ENCODE measurements around the gene ASCC1. TPM values are rescaled to one million over a fixed set of nuclear protein-coding genes. Genes with fewer than 3 reads are reported as not detected.

ASCC1 gene
- total and polyA plus RNA-seq, 2 of the 13 experiments (the other 11 are each of a cell fraction or from before 2014, with no cell fraction given), result 21.6 to 30.1 TPM

DNA sequence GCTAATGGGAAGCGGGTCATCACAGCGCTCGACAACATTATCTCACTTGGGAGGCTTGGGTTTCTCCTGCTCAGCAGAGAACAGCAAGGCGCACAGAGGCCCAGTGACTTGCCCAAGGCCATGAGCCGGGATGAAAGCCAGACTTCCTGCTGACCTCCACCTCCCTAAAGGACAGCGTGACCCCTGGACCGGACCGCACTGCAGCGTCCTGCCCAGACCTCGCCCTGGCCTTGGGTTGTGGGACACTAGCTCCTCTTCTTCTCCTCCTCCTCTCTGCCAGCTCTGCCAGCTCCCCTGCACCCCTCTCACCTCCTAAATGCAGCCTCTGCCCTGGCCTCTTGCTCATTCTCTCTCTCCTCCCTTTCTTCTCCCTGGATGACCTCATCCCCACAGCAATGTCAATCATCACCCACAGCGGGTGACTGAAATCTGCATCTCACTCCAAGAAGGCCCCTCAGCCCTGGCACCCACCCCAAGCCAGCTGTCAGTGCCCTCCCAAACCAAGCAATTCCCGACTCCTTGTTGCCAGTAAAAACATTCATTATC, 147.1 kb downstream of the ASCC1 start (continued):
- TF ChIP-seq, protein P1, sequence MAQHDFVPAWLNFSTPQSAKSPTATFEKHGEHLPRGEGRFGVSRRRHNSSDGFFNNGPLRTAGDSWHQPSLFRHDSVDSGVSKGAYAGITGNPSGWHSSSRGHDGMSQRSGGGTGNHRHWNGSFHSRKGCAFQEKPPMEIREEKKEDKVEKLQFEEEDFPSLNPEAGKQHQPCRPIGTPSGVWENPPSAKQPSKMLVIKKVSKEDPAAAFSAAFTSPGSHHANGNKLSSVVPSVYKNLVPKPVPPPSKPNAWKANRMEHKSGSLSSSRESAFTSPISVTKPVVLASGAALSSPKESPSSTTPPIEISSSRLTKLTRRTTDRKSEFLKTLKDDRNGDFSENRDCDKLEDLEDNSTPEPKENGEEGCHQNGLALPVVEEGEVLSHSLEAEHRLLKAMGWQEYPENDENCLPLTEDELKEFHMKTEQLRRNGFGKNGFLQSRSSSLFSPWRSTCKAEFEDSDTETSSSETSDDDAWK (CRISPR knock-in tag; IDR thresholded peaks at IDR 0.05), result no peak
- TF ChIP-seq SRSF4 (IDR thresholded peaks at IDR 0.05; ENCODE audit: low read depth, low read length, poor library complexity, severe bottlenecking) (no peak), ZNF773 (CRISPR knock-in tag; IDR thresholded peaks at IDR 0.05; ENCODE audit: borderline replicate concordance) (no peak), ZFY (CRISPR knock-in tag; IDR thresholded peaks at IDR 0.05) (peak; percentile 48; the same call in 1 of the 2 replicates), ZBTB21 (CRISPR knock-in tag; IDR thresholded peaks at IDR 0.05) (no peak), SP1 (IDR thresholded peaks at IDR 0.05) (no peak), SP1 (CRISPR knock-in tag; IDR thresholded peaks at IDR 0.05) (no peak), MATR3 (CRISPR knock-in tag; IDR thresholded peaks at IDR 0.05) (no peak), RXRA (CRISPR knock-in tag; IDR thresholded peaks at IDR 0.05) (peak; percentile 93), SSRP1 (CRISPR knock-in tag; IDR thresholded peaks at IDR 0.05) (no peak), ZNF883 (CRISPR knock-in tag; IDR thresholded peaks at IDR 0.05; ENCODE audit: not compliant biosample characterization) (no peak), TMF1 (CRISPR knock-in tag; IDR thresholded peaks at IDR 0.05; ENCODE audit: low read depth) (no peak), TBX3 (IDR thresholded peaks at IDR 0.05; ENCODE audit: borderline replicate concordance) (no peak), ATRX (CRISPR knock-in tag; IDR thresholded peaks at IDR 0.05; ENCODE audit: borderline replicate concordance) (no peak), ZNF205 (CRISPR knock-in tag; IDR thresholded peaks at IDR 0.05) (no peak), HNRNPH1 (optimal IDR thresholded peaks at IDR 0.05; ENCODE audit: low read depth, low read length) (no peak), KDM3A (CRISPR knock-in tag; IDR thresholded peaks at IDR 0.05; ENCODE audit: low read depth) (no peak), ZNF580 (CRISPR knock-in tag; IDR thresholded peaks at IDR 0.05; ENCODE audit: borderline replicate concordance, low read depth) (0 out of 2 replicates have a peak, but pooled peaks have one; percentile 30)
- TF ChIP-seq, protein P2, sequence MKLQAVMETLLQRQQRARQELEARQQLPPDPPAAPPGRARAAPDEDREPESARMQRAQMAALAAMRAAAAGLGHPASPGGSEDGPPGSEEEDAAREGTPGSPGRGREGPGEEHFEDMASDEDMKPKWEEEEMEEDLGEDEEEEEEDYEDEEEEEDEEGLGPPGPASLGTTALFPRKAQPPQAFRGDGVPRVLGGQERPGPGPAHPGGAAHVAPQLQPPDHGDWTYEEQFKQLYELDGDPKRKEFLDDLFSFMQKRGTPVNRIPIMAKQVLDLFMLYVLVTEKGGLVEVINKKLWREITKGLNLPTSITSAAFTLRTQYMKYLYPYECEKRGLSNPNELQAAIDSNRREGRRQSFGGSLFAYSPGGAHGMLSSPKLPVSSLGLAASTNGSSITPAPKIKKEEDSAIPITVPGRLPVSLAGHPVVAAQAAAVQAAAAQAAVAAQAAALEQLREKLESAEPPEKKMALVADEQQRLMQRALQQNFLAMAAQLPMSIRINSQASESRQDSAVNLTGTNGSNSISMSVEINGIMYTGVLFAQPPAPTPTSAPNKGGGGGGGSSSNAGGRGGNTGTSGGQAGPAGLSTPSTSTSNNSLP (IDR thresholded peaks at IDR 0.05; ENCODE audit: low read depth, low read length), result no peak
- TF ChIP-seq, protein P3, sequence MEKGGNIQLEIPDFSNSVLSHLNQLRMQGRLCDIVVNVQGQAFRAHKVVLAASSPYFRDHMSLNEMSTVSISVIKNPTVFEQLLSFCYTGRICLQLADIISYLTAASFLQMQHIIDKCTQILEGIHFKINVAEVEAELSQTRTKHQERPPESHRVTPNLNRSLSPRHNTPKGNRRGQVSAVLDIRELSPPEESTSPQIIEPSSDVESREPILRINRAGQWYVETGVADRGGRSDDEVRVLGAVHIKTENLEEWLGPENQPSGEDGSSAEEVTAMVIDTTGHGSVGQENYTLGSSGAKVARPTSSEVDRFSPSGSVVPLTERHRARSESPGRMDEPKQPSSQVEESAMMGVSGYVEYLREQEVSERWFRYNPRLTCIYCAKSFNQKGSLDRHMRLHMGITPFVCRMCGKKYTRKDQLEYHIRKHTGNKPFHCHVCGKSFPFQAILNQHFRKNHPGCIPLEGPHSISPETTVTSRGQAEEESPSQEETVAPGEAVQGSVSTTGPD (CRISPR knock-in tag; IDR thresholded peaks at IDR 0.05), result no peak
- TF ChIP-seq, protein P4, sequence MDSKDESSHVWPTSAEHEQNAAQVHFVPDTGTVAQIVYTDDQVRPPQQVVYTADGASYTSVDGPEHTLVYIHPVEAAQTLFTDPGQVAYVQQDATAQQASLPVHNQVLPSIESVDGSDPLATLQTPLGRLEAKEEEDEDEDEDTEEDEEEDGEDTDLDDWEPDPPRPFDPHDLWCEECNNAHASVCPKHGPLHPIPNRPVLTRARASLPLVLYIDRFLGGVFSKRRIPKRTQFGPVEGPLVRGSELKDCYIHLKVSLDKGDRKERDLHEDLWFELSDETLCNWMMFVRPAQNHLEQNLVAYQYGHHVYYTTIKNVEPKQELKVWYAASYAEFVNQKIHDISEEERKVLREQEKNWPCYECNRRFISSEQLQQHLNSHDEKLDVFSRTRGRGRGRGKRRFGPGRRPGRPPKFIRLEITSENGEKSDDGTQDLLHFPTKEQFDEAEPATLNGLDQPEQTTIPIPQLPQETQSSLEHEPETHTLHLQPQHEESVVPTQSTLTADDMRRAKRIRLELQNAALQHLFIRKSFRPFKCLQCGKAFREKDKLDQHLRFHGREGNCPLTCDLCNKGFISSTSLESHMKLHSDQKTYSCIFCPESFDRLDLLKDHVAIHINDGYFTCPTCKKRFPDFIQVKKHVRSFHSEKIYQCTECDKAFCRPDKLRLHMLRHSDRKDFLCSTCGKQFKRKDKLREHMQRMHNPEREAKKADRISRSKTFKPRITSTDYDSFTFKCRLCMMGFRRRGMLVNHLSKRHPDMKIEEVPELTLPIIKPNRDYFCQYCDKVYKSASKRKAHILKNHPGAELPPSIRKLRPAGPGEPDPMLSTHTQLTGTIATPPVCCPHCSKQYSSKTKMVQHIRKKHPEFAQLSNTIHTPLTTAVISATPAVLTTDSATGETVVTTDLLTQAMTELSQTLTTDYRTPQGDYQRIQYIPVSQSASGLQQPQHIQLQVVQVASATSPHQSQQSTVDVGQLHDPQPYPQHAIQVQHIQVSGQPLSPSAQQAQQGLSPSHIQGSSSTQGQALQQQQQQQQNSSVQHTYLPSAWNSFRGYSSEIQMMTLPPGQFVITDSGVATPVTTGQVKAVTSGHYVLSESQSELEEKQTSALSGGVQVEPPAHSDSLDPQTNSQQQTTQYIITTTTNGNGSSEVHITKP (CRISPR knock-in tag; IDR thresholded peaks at IDR 0.05; ENCODE audit: low read depth), result no peak
- TF ChIP-seq, protein P5, sequence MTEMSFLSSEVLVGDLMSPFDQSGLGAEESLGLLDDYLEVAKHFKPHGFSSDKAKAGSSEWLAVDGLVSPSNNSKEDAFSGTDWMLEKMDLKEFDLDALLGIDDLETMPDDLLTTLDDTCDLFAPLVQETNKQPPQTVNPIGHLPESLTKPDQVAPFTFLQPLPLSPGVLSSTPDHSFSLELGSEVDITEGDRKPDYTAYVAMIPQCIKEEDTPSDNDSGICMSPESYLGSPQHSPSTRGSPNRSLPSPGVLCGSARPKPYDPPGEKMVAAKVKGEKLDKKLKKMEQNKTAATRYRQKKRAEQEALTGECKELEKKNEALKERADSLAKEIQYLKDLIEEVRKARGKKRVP (CRISPR knock-in tag; IDR thresholded peaks at IDR 0.05), result no peak

Measured in HepG2 (cell line).